K562 (cell line): ENCODE data around the gene LRMDA. TPM values are rescaled to one million over a fixed set of nuclear protein-coding genes. Genes with fewer than 3 reads are reported as not detected.

ENCODE experiments used
- ATAC-seq: fragments of 200-7000 bp; cut with Tn5 transposase; 3 replicates; pipeline ENCODE4 v1.9.1; 2020; ENCODE audit warnings: moderate library complexity
- BruUV-seq: library from RNA; stranded (reverse); fragments of 400-500 nt; replicated peaks from 2 replicates; lab custom pipeline; 2021; lab: Mats Ljungman, UMichigan
- CTCF ChIA-PET: fragments of 300-600 bp; formaldehyde crosslinking; extraction: SDS; loops from one replicate; lab custom pipeline; 2021; ENCODE audit warnings: low intra/inter-chr PET ratio; lab: Yijun Ruan, JAX
- POLR2A ChIA-PET: fragments of 300-600, 350-650 bp; sonication (Branson Sonifier 250); formaldehyde crosslinking; extraction: SDS; loops from one replicate; lab custom pipeline; 2021; ENCODE audit warnings: antibody characterized with exemption, inconsistent platforms; lab: Yijun Ruan, JAX
- DNase-seq, 4 experiments: peaks; one replicate each; pipeline versions ENCODE4 v3.0.0 to v3.0.0-alpha.2; 2011 to 2018; ENCODE audit warnings: low spot score in 3 of 4, mixed read lengths in 3 of 4; ENCODE audit errors: extremely low read depth in 1 of 4
- FAIRE-seq: peaks from 2 replicates; lab custom pipeline; 2011; peaks lifted over from hg19 to GRCh38; lab: Jason Lieb, UNC
- H2AFZ ChIP-seq: 2 replicates; pipeline ENCODE4 v1.6.0; 2011; ENCODE audit warnings: low read depth, low read length, control low read depth, inconsistent platforms
- H3K27ac ChIP-seq: fragments of 200-600 bp; 3 replicates; pipeline ENCODE4 v1.8.0; 2011; ENCODE audit warnings: low read depth, mild to moderate bottlenecking, control low read depth, inconsistent platforms, low read length, moderate library complexity, mixed read lengths; ENCODE audit errors: extremely low read depth
- H3K27me3 ChIP-seq, 2 experiments: fragments of 300-600 bp in 1 of 2; 2 replicates in 1 of 2; 3 replicates in 1 of 2; pipeline versions ENCODE4 v1.6.0 to v1.8.0; 2011; ENCODE audit warnings: inconsistent platforms in 2 of 2, low read length in 2 of 2, mild to moderate bottlenecking in 1 of 2, mixed read lengths in 1 of 2, moderate library complexity in 1 of 2; ENCODE audit not compliant: control insufficient read depth in 2 of 2, insufficient read depth in 2 of 2
- H3K36me3 ChIP-seq: fragments of 300-600 bp; 3 replicates; pipeline ENCODE4 v1.8.0; 2011; ENCODE audit warnings: mild to moderate bottlenecking, low read length, inconsistent platforms; ENCODE audit not compliant: control insufficient read depth, insufficient read depth
- H3K4me1 ChIP-seq, 2 experiments: fragments of 200-600 bp in 1 of 2; replicated peaks in 1 of 2; 2 replicates in 1 of 2; 3 replicates in 1 of 2; pipeline versions ENCODE4 v1.5.1 to v1.8.0; 2011; ENCODE audit warnings: inconsistent platforms in 2 of 2, low read length in 2 of 2, mild to moderate bottlenecking in 1 of 2, mixed read lengths in 1 of 2, moderate library complexity in 1 of 2; ENCODE audit not compliant: control insufficient read depth in 2 of 2, insufficient read depth in 2 of 2
- H3K4me2 ChIP-seq: 2 replicates; pipeline ENCODE4 v1.6.1; 2011; ENCODE audit warnings: low read length, control low read depth, inconsistent platforms, mixed read lengths; ENCODE audit not compliant: insufficient read depth
- H3K4me3 ChIP-seq: fragments of 200-600 bp; sonication (generic), shearing (Covaris generic); 2 replicates; pipeline ENCODE4 v1.5.1; 2016; ENCODE audit warnings: control low read depth, inconsistent platforms
- H3K79me2 ChIP-seq: fragments of 200-600 bp; 3 replicates; pipeline ENCODE4 v1.8.0; 2011; ENCODE audit warnings: low read length, inconsistent platforms; ENCODE audit not compliant: control insufficient read depth, insufficient read depth
- H3K9ac ChIP-seq, 2 experiments: 2 replicates each; pipeline versions ENCODE4 v1.6.0 to v1.6.1; 2011; ENCODE audit warnings: low read depth in 2 of 2, low read length in 2 of 2, control low read depth in 1 of 2, inconsistent platforms in 1 of 2, mild to moderate bottlenecking in 1 of 2, mixed read lengths in 1 of 2; ENCODE audit not compliant: insufficient read depth in 1 of 2
- H3K9me1 ChIP-seq: one replicate; pipeline ENCODE4 v1.6.0; 2011; ENCODE audit warnings: inconsistent platforms, mild to moderate bottlenecking, low read length, moderate library complexity; ENCODE audit not compliant: control insufficient read depth, insufficient read depth
- H3K9me3 ChIP-seq: replicated peaks from 2 replicates; pipeline ENCODE4 v1.5.1; 2011; ENCODE audit warnings: low read depth, low read length, inconsistent platforms; ENCODE audit not compliant: control insufficient read depth, insufficient read depth
- H4K20me1 ChIP-seq: replicated peaks from 2 replicates; pipeline ENCODE4 v1.6.1; 2011; ENCODE audit warnings: low read length, inconsistent platforms, mixed read lengths; ENCODE audit not compliant: control insufficient read depth, insufficient read depth
- ATF3 ChIP-seq, 2 experiments: fragments of 450-650 bp in 1 of 2; sonication (generic) in 1 of 2; formaldehyde crosslinking in 1 of 2; IDR thresholded peaks in 1 of 2; conservative IDR thresholded peaks in 1 of 2; 2 replicates each; pipeline versions ENCODE4 v1.6.1 to v1.8.1; 2016 to 2023; ENCODE audit warnings: mild to moderate bottlenecking in 2 of 2, moderate library complexity in 2 of 2, inconsistent platforms in 1 of 2, missing genetic modification reagents in 1 of 2
- ATF7 ChIP-seq: fragments of 450-650 bp; IDR thresholded peaks from 2 replicates; pipeline ENCODE4 v1.7.1; 2014; ENCODE audit warnings: mild to moderate bottlenecking, moderate library complexity
- BDP1 ChIP-seq: IDR thresholded peaks from 3 replicates; pipeline ENCODE4 v1.6.1; 2011; ENCODE audit not compliant: insufficient read length, insufficient read depth
- BRF1 ChIP-seq: IDR thresholded peaks from 3 replicates; pipeline ENCODE4 v1.6.1; 2011; ENCODE audit warnings: borderline replicate concordance, mild to moderate bottlenecking; ENCODE audit not compliant: insufficient read length; ENCODE audit errors: extremely low read depth
- EP300 ChIP-seq: IDR thresholded peaks from 2 replicates; pipeline ENCODE4 v1.6.1; 2012; ENCODE audit warnings: low read length, improper control_type of control experiment
- HMG20A ChIP-seq: fragments of 450-650 bp; formaldehyde crosslinking; conservative IDR thresholded peaks from 2 replicates; pipeline ENCODE4 v1.4.0; 2020; ENCODE audit warnings: mild to moderate bottlenecking, mixed read lengths
- MCM7 ChIP-seq, 2 experiments: fragments of 450-650 bp; IDR thresholded peaks; 2 replicates each; pipeline ENCODE4 v1.6.1; 2016 to 2018
- POLR2AphosphoS5 ChIP-seq: IDR thresholded peaks from 2 replicates; pipeline ENCODE4 v1.6.1; 2011; ENCODE audit warnings: mild to moderate bottlenecking, low read depth, low read length, moderate library complexity; ENCODE audit not compliant: control insufficient read depth, insufficient read depth
- POU5F1 ChIP-seq: fragments of 150-350 bp; IDR thresholded peaks from 2 replicates; pipeline ENCODE4 v1.6.1; 2014; ENCODE audit warnings: borderline replicate concordance, low read length, low read depth, mild to moderate bottlenecking; ENCODE audit not compliant: partially characterized antibody
- STAT5B ChIP-seq: fragments of 250-450 bp; sonication (Bioruptor Pico); IDR thresholded peaks from 2 replicates; pipeline ENCODE4 v1.8.0; 2021; ENCODE audit warnings: mild to moderate bottlenecking, inconsistent platforms
- TGIF2 ChIP-seq: sonication (generic); formaldehyde crosslinking; IDR thresholded peaks from 2 replicates; pipeline ENCODE4 v1.8.1; 2022; ENCODE audit warnings: mild to moderate bottlenecking, missing genetic modification reagents, moderate library complexity
- ZNF668 ChIP-seq: fragments of 250-450 bp; sonication (Bioruptor Pico); IDR thresholded peaks from 2 replicates; pipeline ENCODE4 v1.8.0; 2022; ENCODE audit warnings: mild to moderate bottlenecking, inconsistent platforms
- ZNF830 ChIP-seq: fragments of 250-450 bp; sonication (Bioruptor Pico); IDR thresholded peaks from 2 replicates; pipeline ENCODE4 v1.5.0; 2021; ENCODE audit warnings: mild to moderate bottlenecking
- WGBS: fragments of 100-300 bp; shearing (Covaris generic); methylation state at CpG from one replicate; pipeline ENCODE4 v1.1.6; 2016; ENCODE audit warnings: low coverage, mixed read lengths; ENCODE audit not compliant: insufficient coverage; ENCODE audit errors: missing lambda C conversion rate; 5-methylcytosine and 5-hydroxymethylcytosine counted together
- in situ Hi-C: fragments of 300-500 bp; cut with MboI; formaldehyde crosslinking; loops from 4 replicates; pipeline ENCODE4 v1.15.0; 2018; ENCODE audit warnings: inconsistent platforms, mixed read lengths
- intact Hi-C: fragments of 100-400 bp; cut with micrococcal nuclease; formaldehyde crosslinking; loops from 2 replicates; pipeline ENCODE4 v1.14.2; 2022
- polyA plus RNA-seq, 8 experiments: library from polyadenylated mRNA; depleted of rRNA in 4 of 8; stranded (reverse) in 5 of 8; unstranded in 3 of 8; fragments of >200 nt; fragmentation: Nextera tagmentation in 2 of 8; fragmentation: Illumina TruSeq in 1 of 8; extraction: Ambion mirVana in 2 of 8; extraction: Trizol in 1 of 8; gene quantifications; 2 replicates each; pipeline versions ENCODE4 v1.2.1 to v1.2.3, GENCODE V29; 2011 to 2014; ENCODE audit warnings: inconsistent platforms in 1 of 8, missing spikeins in 1 of 8
- total RNA-seq, 7 experiments: library from RNA; depleted of rRNA in 6 of 7; stranded (reverse); fragments of >200 nt in 6 of 7; fragmentation: Illumina TruSeq in 2 of 7; extraction: Trizol in 2 of 7; gene quantifications; 2 replicates each; pipeline versions ENCODE4 v1.2.1 to v1.2.3, GENCODE V29; 2011 to 2021; ENCODE audit warnings: low replicate concordance in 1 of 7

Gene LRMDA
- total and polyA plus RNA-seq, 9 of the 15 experiments (the other 6 are each of a cell fraction or from before 2014, with no cell fraction given), result 0.25 TPM; not detected in 8

- no peak overlapping the region for H3K27ac ChIP-seq
- ChIA-PET CTCF (no interaction called here), POLR2A (interaction anchor here (0.5 kb wide), 1 partner anchor 16 kb away, joined by 3 read pairs; no protein-coding TSS in a partner anchor)
- no peak for DNase-seq
- H3K9ac ChIP-seq, result no peak overlapping the region
- no peak overlapping the region for H3K4me2 ChIP-seq
- TF ChIP-seq POLR2AphosphoS5, result no peak
- no peak for TF ChIP-seq POU5F1
- no peak for TF ChIP-seq ATF3 (IDR thresholded peaks at IDR 0.05)
- TF ChIP-seq ATF3 (CRISPR knock-in tag; conservative IDR thresholded peaks at IDR 0.05), result no peak
- TF ChIP-seq TGIF2 (CRISPR knock-in tag), result no peak
- TF ChIP-seq MCM7 (IDR thresholded peaks at IDR 0.05), result no peak
- TF ChIP-seq EP300, result no peak
- TF ChIP-seq BRF1, result no peak
- TF ChIP-seq ATF7, result no peak
- TF ChIP-seq HMG20A (CRISPR knock-in tag), result no peak
- TF ChIP-seq BDP1, result no peak
- no peak for TF ChIP-seq ZNF668 (CRISPR knock-in tag)
- TF ChIP-seq STAT5B (CRISPR knock-in tag), result no peak
- TF ChIP-seq ZNF830 (CRISPR knock-in tag), result no peak
- H3K4me1 ChIP-seq, result no peaks in the 10 kb centered on the region
- H3K9me3 ChIP-seq, result no peaks in the 10 kb centered on the region
- peaks cover 0 to 2% of the 10 kb centered on the region in 2 experiments; a peak in 1 of 5 replicates for H3K27me3 ChIP-seq
- in situ Hi-C loops, result no loop called here
- H3K9me1 ChIP-seq, result no peaks in the 10 kb centered on the region
- no peaks in the 10 kb centered on the region for H3K36me3 ChIP-seq
- no peak overlapping the region for H3K4me3 ChIP-seq
- WGBS, result 0% methylated on average over 1 of the region's 1 CpG
- no peaks in the 10 kb centered on the region for H3K79me2 ChIP-seq
- no TSS peak for BruUV-seq
- no peak for ATAC-seq
- no peaks in the 10 kb centered on the region for H4K20me1 ChIP-seq
- H2AFZ ChIP-seq, result no peak overlapping the region
- intact Hi-C loops, result no loop called here
- no peak for FAIRE-seq
Measured at GRCh38 chr10:75525067-75525466, 93.6 kb downstream of the LRMDA start.
